GM10266 (cell line): ENCODE data around the gene DOCK2.

Experiments
- DNase-seq: peaks from one replicate; pipeline ENCODE4 v3.0.0; 2012; ENCODE audit errors: extremely low spot score
- TF ChIP-seq, protein P1 (sequence below): IDR thresholded peaks from 2 replicates; pipeline ENCODE4 v1.5.1; 2012; ENCODE audit warnings: mild to moderate bottlenecking, low read depth; ENCODE audit not compliant: control insufficient read depth, insufficient read depth; ENCODE audit errors: missing control alignments

Gene DOCK2

GRCh38 chr5:170055606-170056005, 418.5 kb downstream of the DOCK2 start:
- TF ChIP-seq, protein P1, sequence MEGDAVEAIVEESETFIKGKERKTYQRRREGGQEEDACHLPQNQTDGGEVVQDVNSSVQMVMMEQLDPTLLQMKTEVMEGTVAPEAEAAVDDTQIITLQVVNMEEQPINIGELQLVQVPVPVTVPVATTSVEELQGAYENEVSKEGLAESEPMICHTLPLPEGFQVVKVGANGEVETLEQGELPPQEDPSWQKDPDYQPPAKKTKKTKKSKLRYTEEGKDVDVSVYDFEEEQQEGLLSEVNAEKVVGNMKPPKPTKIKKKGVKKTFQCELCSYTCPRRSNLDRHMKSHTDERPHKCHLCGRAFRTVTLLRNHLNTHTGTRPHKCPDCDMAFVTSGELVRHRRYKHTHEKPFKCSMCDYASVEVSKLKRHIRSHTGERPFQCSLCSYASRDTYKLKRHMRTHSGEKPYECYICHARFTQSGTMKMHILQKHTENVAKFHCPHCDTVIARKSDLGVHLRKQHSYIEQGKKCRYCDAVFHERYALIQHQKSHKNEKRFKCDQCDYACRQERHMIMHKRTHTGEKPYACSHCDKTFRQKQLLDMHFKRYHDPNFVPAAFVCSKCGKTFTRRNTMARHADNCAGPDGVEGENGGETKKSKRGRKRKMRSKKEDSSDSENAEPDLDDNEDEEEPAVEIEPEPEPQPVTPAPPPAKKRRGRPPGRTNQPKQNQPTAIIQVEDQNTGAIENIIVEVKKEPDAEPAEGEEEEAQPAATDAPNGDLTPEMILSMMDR: no peak
- no peak for DNase-seq

DNA sequence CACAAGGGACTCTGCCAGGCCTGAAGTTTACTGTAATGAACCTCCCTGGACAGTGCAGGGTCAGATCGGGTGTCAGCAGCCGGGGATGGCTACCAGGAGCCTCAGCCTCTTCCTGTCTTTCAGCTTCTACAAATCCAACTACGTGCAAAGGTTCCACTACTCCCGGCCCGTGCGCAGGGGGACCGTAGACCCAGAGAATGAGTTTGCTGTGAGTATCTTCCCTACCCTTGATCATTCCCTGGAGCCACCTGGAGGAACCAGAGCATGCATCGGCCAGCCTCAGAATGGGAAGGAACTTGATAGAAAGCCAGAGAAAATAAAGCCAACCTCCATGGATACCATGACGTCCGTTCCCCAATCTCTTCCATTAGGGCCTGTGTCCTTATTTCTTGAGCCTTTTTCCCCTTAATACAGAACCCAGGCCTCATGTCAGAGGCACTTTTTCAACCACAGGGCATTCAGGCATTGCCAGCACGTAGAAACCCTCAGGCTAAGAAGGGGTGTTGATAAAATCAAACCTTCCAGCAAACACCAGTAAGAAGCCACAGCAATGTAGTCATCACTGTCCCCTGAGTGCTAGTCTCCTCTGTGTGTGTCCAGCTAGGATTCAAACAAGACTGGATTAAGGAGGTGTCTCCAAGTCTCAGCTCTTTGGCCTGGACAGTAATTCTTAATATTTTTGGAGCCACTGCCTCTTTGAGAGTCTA, 419.6 kb downstream of the DOCK2 start:
- no peak for DNase-seq
- TF ChIP-seq, protein P1: no peak

GRCh38 chr5:170057311-170057710, 420.2 kb downstream of the DOCK2 start:
- TF ChIP-seq, protein P1: no peak
- no peak for DNase-seq

DNA sequence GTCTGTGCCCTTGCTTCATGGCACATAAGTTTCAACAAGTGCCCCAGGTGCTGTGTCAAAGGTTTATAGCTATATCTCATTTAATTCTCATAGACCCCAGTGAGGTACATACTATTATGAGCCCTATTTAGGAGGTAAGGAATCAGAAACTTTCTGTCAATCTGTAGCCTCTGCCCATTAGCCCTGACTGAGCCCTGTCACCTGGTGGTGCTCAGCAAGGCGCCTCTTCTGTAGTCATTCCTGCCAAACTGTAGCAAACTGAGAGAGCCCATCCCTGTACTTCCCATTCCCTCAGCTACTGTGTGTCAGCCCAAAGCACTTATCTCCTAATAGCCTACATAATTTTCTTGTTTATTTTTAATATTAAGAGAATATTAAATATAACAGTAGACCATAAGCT, 422.1 kb downstream of the DOCK2 start:
- DNase-seq: no peak
- TF ChIP-seq, protein P1: no peak

DNA sequence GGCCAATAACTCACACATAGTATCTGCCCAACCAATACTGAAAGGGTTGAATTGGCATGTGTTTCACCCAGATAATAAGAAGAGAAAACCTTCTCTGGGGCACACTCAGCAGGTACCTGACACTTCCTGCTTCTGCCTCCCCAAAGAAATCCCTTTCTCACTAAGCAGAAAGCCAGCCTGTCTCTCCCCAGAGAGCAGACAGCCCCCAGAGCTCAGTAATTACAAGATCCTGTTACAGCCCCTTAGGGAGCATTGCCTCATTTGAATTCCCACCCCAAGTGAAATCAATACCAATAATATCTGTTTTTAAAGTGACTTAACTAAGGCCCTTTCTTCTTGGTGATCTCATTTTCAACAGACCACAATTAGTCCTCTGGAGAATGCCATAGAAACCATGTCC, 430.1 kb downstream of the DOCK2 start:
- peak; percentile 14 for DNase-seq
- TF ChIP-seq, protein P1: no peak

DNA sequence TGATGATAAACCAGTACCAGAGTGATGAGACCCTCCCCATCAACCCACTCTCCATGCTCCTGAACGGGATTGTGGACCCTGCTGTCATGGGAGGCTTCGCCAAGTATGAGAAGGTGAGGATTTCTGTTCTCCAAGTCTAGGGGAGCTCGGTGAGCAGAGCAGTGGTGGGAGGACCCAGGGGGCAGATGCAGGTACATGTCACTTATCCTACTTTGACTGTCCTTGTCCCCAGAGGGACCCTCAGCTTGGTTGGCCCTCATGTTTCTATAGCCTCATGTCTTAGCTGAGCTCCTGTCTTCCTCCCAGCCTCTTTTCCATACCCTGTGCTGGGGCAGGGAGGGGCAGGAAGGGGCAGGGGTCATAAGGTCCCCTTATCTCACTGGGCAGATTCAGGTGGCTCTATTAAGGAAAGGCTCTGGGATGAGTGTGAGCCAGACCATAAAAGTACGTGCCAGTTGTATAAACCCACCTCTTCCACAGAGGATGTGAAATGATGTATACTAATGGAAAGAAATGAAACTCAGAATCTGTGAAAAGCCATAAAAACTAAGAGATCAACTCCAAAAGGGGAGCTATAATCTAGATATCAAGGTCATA, 430.6 kb downstream of the DOCK2 start:
- TF ChIP-seq, protein P1: no peak
- no peak for DNase-seq

DNA sequence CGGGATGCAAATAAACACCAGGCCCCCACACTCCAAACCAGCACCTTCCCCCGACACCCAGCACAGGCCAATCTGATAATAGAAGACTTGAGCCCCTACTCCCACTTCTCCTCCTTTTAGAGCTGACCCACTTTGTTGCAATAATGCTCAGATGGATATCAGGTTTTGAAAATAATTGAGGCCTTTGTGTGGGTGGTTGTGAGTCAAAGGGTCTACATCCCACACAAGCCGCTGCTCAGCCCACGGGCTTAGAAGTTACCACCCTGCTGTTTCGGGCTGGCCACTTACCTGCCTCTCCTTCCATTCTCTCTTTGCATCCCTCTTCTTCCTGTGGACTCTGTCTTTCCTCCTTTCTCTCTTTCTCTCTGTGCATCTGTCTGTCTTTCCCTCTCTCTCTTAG, 432.4 kb downstream of the DOCK2 start:
- no peak for DNase-seq
- TF ChIP-seq, protein P1: no peak
